Measurements from ENCODE around the gene RPL11. TPM values are rescaled to one million over a fixed set of nuclear protein-coding genes. Genes with fewer than 3 reads are reported as not detected.
A peak's percentile ranks its signal among the peaks of the same experiment; 100 is the strongest.

RPL11 gene
- total RNA-seq, 1 donor from 2014 or later = 1,434 TPM

- no peaks in the 10 kb centered on the region for H3K9me3 ChIP-seq (ENCODE audit: control insufficient read depth in 3 of 3, low read length in 3 of 3)
- no peak overlapping the region for H3K4me3 ChIP-seq (ENCODE audit: low read length in 3 of 3)
- H3K9ac ChIP-seq (ENCODE audit: low read depth in 1 of 3, low read length in 3 of 3) = peak overlapping the region in 2 of 3 donors; percentile 48 to 62
- no peaks in the 10 kb centered on the region for H3K27me3 ChIP-seq (ENCODE audit: control insufficient read depth in 3 of 3, insufficient read depth in 3 of 3, low read length in 3 of 3)
- H3K36me3 ChIP-seq (ENCODE audit: control insufficient read depth in 3 of 3, insufficient read depth in 3 of 3, low read length in 3 of 3) = no peaks in the 10 kb centered on the region
- no peak overlapping the region for H3K27ac ChIP-seq (ENCODE audit: low read depth, low read length)
- H3K4me1 ChIP-seq (ENCODE audit: control insufficient read depth in 3 of 3, insufficient read depth in 3 of 3, low read length in 3 of 3) = peaks cover 10 to 19% (median 13%) of the 10 kb centered on the region in 3 donors
Measured at GRCh38 chr1:23651069-23651808, 40.4 kb upstream of the RPL11 start.

- no peak overlapping the region for H3K27ac ChIP-seq (ENCODE audit: low read depth, low read length)
- H3K4me1 ChIP-seq (ENCODE audit: control insufficient read depth in 3 of 3, insufficient read depth in 3 of 3, low read length in 3 of 3) = peaks cover 0 to 2% (median 0%) of the 10 kb centered on the region in 3 donors
- H3K4me3 ChIP-seq (ENCODE audit: low read length in 3 of 3) = no peak overlapping the region
- no peaks in the 10 kb centered on the region for H3K9me3 ChIP-seq (ENCODE audit: control insufficient read depth in 3 of 3, low read length in 3 of 3)
- no peak overlapping the region for H3K9ac ChIP-seq (ENCODE audit: low read depth in 1 of 3, low read length in 3 of 3)
- H3K36me3 ChIP-seq (ENCODE audit: control insufficient read depth in 3 of 3, insufficient read depth in 3 of 3, low read length in 3 of 3) = no peaks in the 10 kb centered on the region
- no peaks in the 10 kb centered on the region for H3K27me3 ChIP-seq (ENCODE audit: control insufficient read depth in 3 of 3, insufficient read depth in 3 of 3, low read length in 3 of 3)
Measured at GRCh38 chr1:23657659-23658275, 33.8 kb upstream of the RPL11 start.

GRCh38 chr1:23660671-23661070, 30.9 kb upstream of the RPL11 start:
- Histone ChIP-seq H3K9me3 (ENCODE audit: control insufficient read depth in 3 of 3, low read length in 3 of 3) (no peaks in the 10 kb centered on the region), H3K27me3 (ENCODE audit: control insufficient read depth in 3 of 3, insufficient read depth in 3 of 3, low read length in 3 of 3) (no peaks in the 10 kb centered on the region), H3K27ac (ENCODE audit: low read depth, low read length) (no peak overlapping the region), H3K4me1 (ENCODE audit: control insufficient read depth in 3 of 3, insufficient read depth in 3 of 3, low read length in 3 of 3) (peaks cover 0 to 2% (median 0%) of the 10 kb centered on the region in 3 donors), H3K9ac (ENCODE audit: low read depth in 1 of 3, low read length in 3 of 3) (no peak overlapping the region), H3K4me3 (ENCODE audit: low read length in 3 of 3) (no peak overlapping the region), H3K36me3 (ENCODE audit: control insufficient read depth in 3 of 3, insufficient read depth in 3 of 3, low read length in 3 of 3) (no peaks in the 10 kb centered on the region)

GRCh38 chr1:23661887-23662286, 29.7 kb upstream of the RPL11 start:
- H3K4me1 ChIP-seq (ENCODE audit: control insufficient read depth in 3 of 3, insufficient read depth in 3 of 3, low read length in 3 of 3) = peaks cover 0 to 2% (median 0%) of the 10 kb centered on the region in 3 donors
- no peaks in the 10 kb centered on the region for H3K36me3 ChIP-seq (ENCODE audit: control insufficient read depth in 3 of 3, insufficient read depth in 3 of 3, low read length in 3 of 3)
- H3K9ac ChIP-seq (ENCODE audit: low read depth in 1 of 3, low read length in 3 of 3) = no peak overlapping the region
- H3K27me3 ChIP-seq (ENCODE audit: control insufficient read depth in 3 of 3, insufficient read depth in 3 of 3, low read length in 3 of 3) = no peaks in the 10 kb centered on the region
- H3K4me3 ChIP-seq (ENCODE audit: low read length in 3 of 3) = no peak overlapping the region
- H3K9me3 ChIP-seq (ENCODE audit: control insufficient read depth in 3 of 3, low read length in 3 of 3) = no peaks in the 10 kb centered on the region
- H3K27ac ChIP-seq (ENCODE audit: low read depth, low read length) = no peak overlapping the region

GRCh38 chr1:23664837-23665795, 26.5 kb upstream of the RPL11 start:
- H3K4me1 ChIP-seq (ENCODE audit: control insufficient read depth in 3 of 3, insufficient read depth in 3 of 3, low read length in 3 of 3) = no peaks in the 10 kb centered on the region
- H3K9ac ChIP-seq (ENCODE audit: low read depth in 1 of 3, low read length in 3 of 3) = no peak overlapping the region
- no peaks in the 10 kb centered on the region for H3K9me3 ChIP-seq (ENCODE audit: control insufficient read depth in 3 of 3, low read length in 3 of 3)
- H3K4me3 ChIP-seq (ENCODE audit: low read length in 3 of 3) = no peak overlapping the region
- no peaks in the 10 kb centered on the region for H3K36me3 ChIP-seq (ENCODE audit: control insufficient read depth in 3 of 3, insufficient read depth in 3 of 3, low read length in 3 of 3)
- no peaks in the 10 kb centered on the region for H3K27me3 ChIP-seq (ENCODE audit: control insufficient read depth in 3 of 3, insufficient read depth in 3 of 3, low read length in 3 of 3)
- H3K27ac ChIP-seq (ENCODE audit: low read depth, low read length) = no peak overlapping the region

GRCh38 chr1:23667411-23667810, 24.2 kb upstream of the RPL11 start:
- no peak overlapping the region for H3K27ac ChIP-seq (ENCODE audit: low read depth, low read length)
- no peak overlapping the region for H3K9ac ChIP-seq (ENCODE audit: low read depth in 1 of 3, low read length in 3 of 3)
- H3K4me1 ChIP-seq (ENCODE audit: control insufficient read depth in 3 of 3, insufficient read depth in 3 of 3, low read length in 3 of 3) = no peaks in the 10 kb centered on the region
- H3K27me3 ChIP-seq (ENCODE audit: control insufficient read depth in 3 of 3, insufficient read depth in 3 of 3, low read length in 3 of 3) = no peaks in the 10 kb centered on the region
- H3K9me3 ChIP-seq (ENCODE audit: control insufficient read depth in 3 of 3, low read length in 3 of 3) = no peaks in the 10 kb centered on the region
- no peaks in the 10 kb centered on the region for H3K36me3 ChIP-seq (ENCODE audit: control insufficient read depth in 3 of 3, insufficient read depth in 3 of 3, low read length in 3 of 3)
- H3K4me3 ChIP-seq (ENCODE audit: low read length in 3 of 3) = no peak overlapping the region

GRCh38 chr1:23670709-23671108, 20.9 kb upstream of the RPL11 start:
- no peaks in the 10 kb centered on the region for H3K27me3 ChIP-seq (ENCODE audit: control insufficient read depth in 3 of 3, insufficient read depth in 3 of 3, low read length in 3 of 3)
- no peak overlapping the region for H3K9ac ChIP-seq (ENCODE audit: low read depth in 1 of 3, low read length in 3 of 3)
- H3K4me3 ChIP-seq (ENCODE audit: low read length in 3 of 3) = no peak overlapping the region
- no peaks in the 10 kb centered on the region for H3K9me3 ChIP-seq (ENCODE audit: control insufficient read depth in 3 of 3, low read length in 3 of 3)
- H3K36me3 ChIP-seq (ENCODE audit: control insufficient read depth in 3 of 3, insufficient read depth in 3 of 3, low read length in 3 of 3) = no peaks in the 10 kb centered on the region
- H3K27ac ChIP-seq (ENCODE audit: low read depth, low read length) = no peak overlapping the region
- H3K4me1 ChIP-seq (ENCODE audit: control insufficient read depth in 3 of 3, insufficient read depth in 3 of 3, low read length in 3 of 3) = no peaks in the 10 kb centered on the region

GRCh38 chr1:23673086-23673813, 18.4 kb upstream of the RPL11 start:
- no peaks in the 10 kb centered on the region for H3K9me3 ChIP-seq (ENCODE audit: control insufficient read depth in 3 of 3, low read length in 3 of 3)
- no peak overlapping the region for H3K27ac ChIP-seq (ENCODE audit: low read depth, low read length)
- H3K9ac ChIP-seq (ENCODE audit: low read depth in 1 of 3, low read length in 3 of 3) = no peak overlapping the region
- H3K27me3 ChIP-seq (ENCODE audit: control insufficient read depth in 3 of 3, insufficient read depth in 3 of 3, low read length in 3 of 3) = peaks cover 0 to 3% (median 0%) of the 10 kb centered on the region in 3 donors
- no peaks in the 10 kb centered on the region for H3K36me3 ChIP-seq (ENCODE audit: control insufficient read depth in 3 of 3, insufficient read depth in 3 of 3, low read length in 3 of 3)
- H3K4me3 ChIP-seq (ENCODE audit: low read length in 3 of 3) = no peak overlapping the region
- H3K4me1 ChIP-seq (ENCODE audit: control insufficient read depth in 3 of 3, insufficient read depth in 3 of 3, low read length in 3 of 3) = no peaks in the 10 kb centered on the region

GRCh38 chr1:23679815-23680214, 11.8 kb upstream of the RPL11 start:
- Histone ChIP-seq H3K4me3 (ENCODE audit: low read length in 3 of 3) (no peak overlapping the region), H3K9me3 (ENCODE audit: control insufficient read depth in 3 of 3, low read length in 3 of 3) (no peaks in the 10 kb centered on the region), H3K4me1 (ENCODE audit: control insufficient read depth in 3 of 3, insufficient read depth in 3 of 3, low read length in 3 of 3) (no peaks in the 10 kb centered on the region), H3K27ac (ENCODE audit: low read depth, low read length) (no peak overlapping the region), H3K9ac (ENCODE audit: low read depth in 1 of 3, low read length in 3 of 3) (no peak overlapping the region), H3K27me3 (ENCODE audit: control insufficient read depth in 3 of 3, insufficient read depth in 3 of 3, low read length in 3 of 3) (peaks cover 0 to 3% (median 2%) of the 10 kb centered on the region in 3 donors), H3K36me3 (ENCODE audit: control insufficient read depth in 3 of 3, insufficient read depth in 3 of 3, low read length in 3 of 3) (no peaks in the 10 kb centered on the region)
